ENCODE measurements around the gene MYH11.

MYH11 gene

GRCh38 chr16:15752717-15753488 is 103.9 kb downstream of the MYH11 start:
- POLR2A ChIA-PET, result no interaction called here
- no peak for TF ChIP-seq CTCF (IDR thresholded peaks at IDR 0.05; ENCODE audit: insufficient read depth, low read length, missing control alignments)
- DNase-seq (ENCODE audit: low read depth, low spot score), result no peak
- CTCF ChIA-PET, result interaction anchor here (2.0 kb wide), 1 partner anchor 374 kb away, joined by 5 read pairs; no protein-coding TSS in a partner anchor
- H3K4me3 ChIP-seq (ENCODE audit: low read depth, low read length), result no peak overlapping the region

- CTCF ChIA-PET, result interaction anchor here (1.6 to 2.0 kb wide), 2 partner anchors 8 to 375 kb away, joined by 5 to 7 read pairs; no protein-coding TSS in a partner anchor
- no peak overlapping the region for H3K4me3 ChIP-seq (ENCODE audit: low read depth, low read length)
- no peak for DNase-seq (ENCODE audit: low read depth, low spot score)
- no peak for TF ChIP-seq CTCF (IDR thresholded peaks at IDR 0.05; ENCODE audit: insufficient read depth, low read length, missing control alignments)
- POLR2A ChIA-PET, result interaction anchor here (0.6 kb wide), 1 partner anchor 137 kb away, joined by 3 read pairs; the partner anchor contains the start of gene CEP20
Measured at GRCh38 chr16:15751940-15752339, 104.9 kb downstream of the MYH11 start.

- POLR2A ChIA-PET, result no interaction called here
- no peak for DNase-seq (ENCODE audit: low read depth, low spot score)
- no peak overlapping the region for H3K4me3 ChIP-seq (ENCODE audit: low read depth, low read length)
- TF ChIP-seq CTCF (IDR thresholded peaks at IDR 0.05; ENCODE audit: insufficient read depth, low read length, missing control alignments), result no peak
- CTCF ChIA-PET, result interaction anchor here (0.9 to 2.1 kb wide), 2 partner anchors 10 to 45 kb away, joined by 3 to 5 read pairs; no protein-coding TSS in a partner anchor
Measured at GRCh38 chr16:15749985-15750384, 106.8 kb downstream of the MYH11 start.

- DNase-seq (ENCODE audit: low read depth, low spot score), result no peak
- POLR2A ChIA-PET, result no interaction called here
- H3K4me3 ChIP-seq (ENCODE audit: low read depth, low read length), result no peak overlapping the region
- CTCF ChIA-PET, result interaction anchor here (0.9 to 2.1 kb wide), 2 partner anchors 11 to 44 kb away, joined by 3 to 5 read pairs; no protein-coding TSS in a partner anchor
- no peak for TF ChIP-seq CTCF (IDR thresholded peaks at IDR 0.05; ENCODE audit: insufficient read depth, low read length, missing control alignments)
Measured at GRCh38 chr16:15749371-15749770, 107.5 kb downstream of the MYH11 start.

- no peak overlapping the region for H3K4me3 ChIP-seq (ENCODE audit: low read depth, low read length)
- DNase-seq (ENCODE audit: low read depth, low spot score), result no peak
- ChIA-PET CTCF (interaction anchor here (2.1 to 2.4 kb wide), 2 partner anchors 8 to 12 kb away, joined by 5 to 7 read pairs; no protein-coding TSS in a partner anchor), POLR2A (no interaction called here)
- no peak for TF ChIP-seq CTCF (IDR thresholded peaks at IDR 0.05; ENCODE audit: insufficient read depth, low read length, missing control alignments)
Measured at GRCh38 chr16:15748654-15749053, 108.2 kb downstream of the MYH11 start.

- ChIA-PET POLR2A (no interaction called here), CTCF (interaction anchor here (2.1 to 2.4 kb wide), 2 partner anchors 9 to 12 kb away, joined by 5 to 7 read pairs; no protein-coding TSS in a partner anchor)
- no peak overlapping the region for H3K4me3 ChIP-seq (ENCODE audit: low read depth, low read length)
- no peak for DNase-seq (ENCODE audit: low read depth, low spot score)
- TF ChIP-seq CTCF (IDR thresholded peaks at IDR 0.05; ENCODE audit: insufficient read depth, low read length, missing control alignments), result no peak
Measured at GRCh38 chr16:15747937-15748336, 108.9 kb downstream of the MYH11 start.
